ENCODE measurements around the gene DYRK4.

The DYRK4 gene

DNA sequence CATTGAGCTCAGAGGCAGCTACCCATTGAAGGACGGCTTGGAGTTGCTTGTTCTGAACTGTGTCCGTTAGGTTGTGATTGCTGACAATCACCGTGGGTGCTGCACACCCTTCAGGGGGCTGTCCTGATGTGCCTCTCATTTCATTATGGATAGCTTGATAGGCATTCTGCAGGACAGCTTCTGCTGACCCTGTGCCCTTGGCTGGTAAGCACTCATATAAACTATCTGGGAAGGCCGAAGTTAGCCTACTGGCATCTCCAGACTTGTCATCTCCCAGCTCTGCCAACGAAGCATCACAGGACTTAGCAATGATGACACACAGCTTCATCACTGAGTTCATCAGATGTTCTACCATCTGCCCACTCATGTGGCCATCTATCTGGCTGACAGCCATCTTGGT, 64.5 kb downstream of the DYRK4 start:
- TF ChIP-seq FOXP2 (optimal IDR thresholded peaks at IDR 0.05; ENCODE audit: borderline replicate concordance, extremely low read depth, extremely low read length, insufficient read depth) (no peak), POLR2AphosphoS5 (IDR thresholded peaks at IDR 0.05; ENCODE audit: low read depth, low read length) (no peak), TAF1 (IDR thresholded peaks at IDR 0.05; ENCODE audit: borderline replicate concordance, insufficient read depth, low read length) (no peak), SIN3A (IDR thresholded peaks at IDR 0.05; ENCODE audit: borderline replicate concordance, insufficient read depth, low read length) (no peak)
- TF ChIP-seq, protein P1, sequence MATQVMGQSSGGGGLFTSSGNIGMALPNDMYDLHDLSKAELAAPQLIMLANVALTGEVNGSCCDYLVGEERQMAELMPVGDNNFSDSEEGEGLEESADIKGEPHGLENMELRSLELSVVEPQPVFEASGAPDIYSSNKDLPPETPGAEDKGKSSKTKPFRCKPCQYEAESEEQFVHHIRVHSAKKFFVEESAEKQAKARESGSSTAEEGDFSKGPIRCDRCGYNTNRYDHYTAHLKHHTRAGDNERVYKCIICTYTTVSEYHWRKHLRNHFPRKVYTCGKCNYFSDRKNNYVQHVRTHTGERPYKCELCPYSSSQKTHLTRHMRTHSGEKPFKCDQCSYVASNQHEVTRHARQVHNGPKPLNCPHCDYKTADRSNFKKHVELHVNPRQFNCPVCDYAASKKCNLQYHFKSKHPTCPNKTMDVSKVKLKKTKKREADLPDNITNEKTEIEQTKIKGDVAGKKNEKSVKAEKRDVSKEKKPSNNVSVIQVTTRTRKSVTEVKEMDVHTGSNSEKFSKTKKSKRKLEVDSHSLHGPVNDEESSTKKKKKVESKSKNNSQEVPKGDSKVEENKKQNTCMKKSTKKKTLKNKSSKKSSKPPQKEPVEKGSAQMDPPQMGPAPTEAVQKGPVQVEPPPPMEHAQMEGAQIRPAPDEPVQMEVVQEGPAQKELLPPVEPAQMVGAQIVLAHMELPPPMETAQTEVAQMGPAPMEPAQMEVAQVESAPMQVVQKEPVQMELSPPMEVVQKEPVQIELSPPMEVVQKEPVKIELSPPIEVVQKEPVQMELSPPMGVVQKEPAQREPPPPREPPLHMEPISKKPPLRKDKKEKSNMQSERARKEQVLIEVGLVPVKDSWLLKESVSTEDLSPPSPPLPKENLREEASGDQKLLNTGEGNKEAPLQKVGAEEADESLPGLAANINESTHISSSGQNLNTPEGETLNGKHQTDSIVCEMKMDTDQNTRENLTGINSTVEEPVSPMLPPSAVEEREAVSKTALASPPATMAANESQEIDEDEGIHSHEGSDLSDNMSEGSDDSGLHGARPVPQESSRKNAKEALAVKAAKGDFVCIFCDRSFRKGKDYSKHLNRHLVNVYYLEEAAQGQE (IDR thresholded peaks at IDR 0.05; ENCODE audit: insufficient read depth in 1 of 2, low read depth in 2 of 2, low read length in 2 of 2): no peak

DNA sequence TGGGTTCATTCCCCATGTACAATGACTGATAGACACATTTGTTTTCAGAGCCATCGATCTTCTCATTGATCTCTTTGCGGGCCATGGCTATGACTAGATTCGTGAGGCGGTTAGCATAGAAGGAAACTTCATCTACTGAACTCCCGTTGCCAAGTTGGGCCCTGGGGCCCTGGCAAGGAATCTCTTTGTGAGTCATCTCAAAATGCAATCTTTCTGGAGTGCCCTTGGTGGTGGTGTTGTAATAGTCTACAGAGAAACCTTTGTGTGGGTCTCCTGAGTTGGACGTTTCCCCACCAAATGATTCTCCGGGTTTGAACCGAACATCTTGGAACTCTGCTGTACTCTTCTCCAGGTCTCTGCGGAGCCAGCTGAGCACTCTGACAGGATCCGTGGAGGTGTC, 66.4 kb downstream of the DYRK4 start:
- TF ChIP-seq SIN3A (IDR thresholded peaks at IDR 0.05; ENCODE audit: borderline replicate concordance, insufficient read depth, low read length): no peak
- TF ChIP-seq, protein P1 (IDR thresholded peaks at IDR 0.05; ENCODE audit: insufficient read depth in 1 of 2, low read depth in 2 of 2, low read length in 2 of 2): no peak
- TF ChIP-seq TAF1 (IDR thresholded peaks at IDR 0.05; ENCODE audit: borderline replicate concordance, insufficient read depth, low read length): no peak
- no peak for TF ChIP-seq FOXP2 (optimal IDR thresholded peaks at IDR 0.05; ENCODE audit: borderline replicate concordance, extremely low read depth, extremely low read length, insufficient read depth)
- no peak for TF ChIP-seq POLR2AphosphoS5 (IDR thresholded peaks at IDR 0.05; ENCODE audit: low read depth, low read length)

DNA sequence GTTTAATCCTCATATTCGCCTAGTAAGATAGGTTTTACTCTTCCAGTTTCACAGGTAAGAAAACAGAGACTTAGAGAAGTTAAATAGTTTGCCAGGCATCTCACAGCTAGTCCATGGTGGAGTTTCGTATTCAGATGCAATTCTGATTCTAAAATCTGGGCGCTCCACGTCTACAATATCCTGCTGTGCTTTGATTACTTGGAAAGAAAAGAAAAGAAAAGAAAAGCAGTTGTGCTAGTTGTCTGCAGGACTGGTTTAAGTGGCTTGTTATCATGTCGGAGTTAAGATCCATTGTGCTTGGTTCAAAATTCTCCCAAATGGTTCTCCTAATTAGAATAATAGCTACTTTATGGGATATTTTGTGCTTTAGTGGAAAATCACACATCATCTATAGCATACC, 68.3 kb downstream of the DYRK4 start:
- no peak for TF ChIP-seq POLR2AphosphoS5 (IDR thresholded peaks at IDR 0.05; ENCODE audit: low read depth, low read length)
- TF ChIP-seq TAF1 (IDR thresholded peaks at IDR 0.05; ENCODE audit: borderline replicate concordance, insufficient read depth, low read length): no peak
- no peak for TF ChIP-seq FOXP2 (optimal IDR thresholded peaks at IDR 0.05; ENCODE audit: borderline replicate concordance, extremely low read depth, extremely low read length, insufficient read depth)
- TF ChIP-seq SIN3A (IDR thresholded peaks at IDR 0.05; ENCODE audit: borderline replicate concordance, insufficient read depth, low read length): no peak
- TF ChIP-seq, protein P1 (IDR thresholded peaks at IDR 0.05; ENCODE audit: insufficient read depth in 1 of 2, low read depth in 2 of 2, low read length in 2 of 2): no peak

DNA sequence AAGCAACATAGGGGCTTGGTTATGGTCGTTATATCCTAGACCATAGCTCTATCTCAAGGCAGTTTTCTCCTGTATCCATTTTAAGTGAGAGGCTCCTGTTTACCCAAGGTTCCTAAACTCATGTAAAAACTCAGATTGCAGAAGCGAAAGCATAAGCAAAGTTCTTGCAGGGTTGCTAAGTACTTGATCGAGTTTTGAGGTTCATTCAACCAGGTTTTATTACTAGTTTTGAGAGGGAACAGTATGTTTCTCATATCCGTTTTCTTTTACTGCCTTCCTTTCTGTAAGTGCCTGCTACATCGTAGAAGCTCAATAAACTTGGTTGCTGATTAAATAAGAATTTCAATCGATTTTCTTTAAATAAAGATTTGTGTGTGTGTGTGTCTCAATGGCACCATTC, 81.7 kb downstream of the DYRK4 start:
- TF ChIP-seq TAF1 (IDR thresholded peaks at IDR 0.05; ENCODE audit: borderline replicate concordance, insufficient read depth, low read length) (no peak), SIN3A (IDR thresholded peaks at IDR 0.05; ENCODE audit: borderline replicate concordance, insufficient read depth, low read length) (no peak), FOXP2 (optimal IDR thresholded peaks at IDR 0.05; ENCODE audit: borderline replicate concordance, extremely low read depth, extremely low read length, insufficient read depth) (no peak), POLR2AphosphoS5 (IDR thresholded peaks at IDR 0.05; ENCODE audit: low read depth, low read length) (no peak)
- TF ChIP-seq, protein P1 (IDR thresholded peaks at IDR 0.05; ENCODE audit: insufficient read depth in 1 of 2, low read depth in 2 of 2, low read length in 2 of 2): no peak

DNA sequence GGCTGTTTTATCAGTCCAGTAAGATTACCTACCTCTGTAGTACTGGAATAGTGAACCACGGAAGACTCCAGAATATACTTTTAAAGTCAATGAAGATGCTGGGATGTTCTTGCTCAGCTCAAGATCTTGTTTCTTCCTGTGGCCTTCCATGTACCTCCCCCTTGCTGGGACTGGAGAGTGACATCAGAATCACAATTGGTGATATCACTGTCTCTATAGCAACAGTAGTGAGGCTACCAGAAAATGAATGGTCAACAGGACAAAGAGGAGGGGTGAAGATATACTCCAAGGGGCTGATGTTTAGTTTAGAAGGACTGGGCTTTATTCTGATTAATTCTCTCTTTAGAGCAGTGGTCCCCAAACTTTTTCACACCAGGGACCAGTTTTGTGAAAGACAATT, 83.0 kb downstream of the DYRK4 start:
- TF ChIP-seq SIN3A (IDR thresholded peaks at IDR 0.05; ENCODE audit: borderline replicate concordance, insufficient read depth, low read length) (no peak), FOXP2 (optimal IDR thresholded peaks at IDR 0.05; ENCODE audit: borderline replicate concordance, extremely low read depth, extremely low read length, insufficient read depth) (no peak), POLR2AphosphoS5 (IDR thresholded peaks at IDR 0.05; ENCODE audit: low read depth, low read length) (no peak)
- TF ChIP-seq, protein P1 (IDR thresholded peaks at IDR 0.05; ENCODE audit: insufficient read depth in 1 of 2, low read depth in 2 of 2, low read length in 2 of 2): no peak

Measured in PFSK-1 (cell line).